Activated T-helper 17 cell treated with anti-CD3 and anti-CD28 coated beads, Interleukin-2, amount 50 U/mL, for 72 hours (primary cell): Measurements from ENCODE around the gene CDHR2. TPM values are rescaled to one million over a fixed set of nuclear protein-coding genes. Genes with fewer than 3 reads are reported as not detected.

Experiments
- ATAC-seq: fragments of 150-1000 bp; cut with Tn5 transposase; replicated peaks from 2 replicates; pipeline ENCODE4 v1.10.0; 2021; ENCODE audit warnings: mild to moderate bottlenecking, moderate library complexity
- H3K27ac Mint-ChIP-seq: one replicate; pipeline ENCODE4 v1.8.0; 2022; ENCODE audit warnings: mixed read lengths
- H3K27me3 Mint-ChIP-seq: one replicate; pipeline ENCODE4 v1.8.0; 2022; ENCODE audit warnings: mixed read lengths
- H3K36me3 Mint-ChIP-seq: one replicate; pipeline ENCODE4 v1.8.0; 2022; ENCODE audit warnings: low read depth, mild to moderate bottlenecking, mixed read lengths
- H3K4me1 Mint-ChIP-seq: one replicate; pipeline ENCODE4 v1.8.0; 2022; ENCODE audit warnings: mixed read lengths
- H3K4me3 Mint-ChIP-seq: one replicate; pipeline ENCODE4 v1.8.0; 2022; ENCODE audit warnings: mild to moderate bottlenecking, mixed read lengths
- H3K9me3 Mint-ChIP-seq: one replicate; pipeline ENCODE4 v1.8.0; 2022; ENCODE audit warnings: mixed read lengths
- total RNA-seq, 2 donors: library from RNA; stranded (reverse); gene quantifications; one replicate each; pipeline ENCODE4 v1.2.3, GENCODE V29; 2022

CDHR2 gene, protein sequence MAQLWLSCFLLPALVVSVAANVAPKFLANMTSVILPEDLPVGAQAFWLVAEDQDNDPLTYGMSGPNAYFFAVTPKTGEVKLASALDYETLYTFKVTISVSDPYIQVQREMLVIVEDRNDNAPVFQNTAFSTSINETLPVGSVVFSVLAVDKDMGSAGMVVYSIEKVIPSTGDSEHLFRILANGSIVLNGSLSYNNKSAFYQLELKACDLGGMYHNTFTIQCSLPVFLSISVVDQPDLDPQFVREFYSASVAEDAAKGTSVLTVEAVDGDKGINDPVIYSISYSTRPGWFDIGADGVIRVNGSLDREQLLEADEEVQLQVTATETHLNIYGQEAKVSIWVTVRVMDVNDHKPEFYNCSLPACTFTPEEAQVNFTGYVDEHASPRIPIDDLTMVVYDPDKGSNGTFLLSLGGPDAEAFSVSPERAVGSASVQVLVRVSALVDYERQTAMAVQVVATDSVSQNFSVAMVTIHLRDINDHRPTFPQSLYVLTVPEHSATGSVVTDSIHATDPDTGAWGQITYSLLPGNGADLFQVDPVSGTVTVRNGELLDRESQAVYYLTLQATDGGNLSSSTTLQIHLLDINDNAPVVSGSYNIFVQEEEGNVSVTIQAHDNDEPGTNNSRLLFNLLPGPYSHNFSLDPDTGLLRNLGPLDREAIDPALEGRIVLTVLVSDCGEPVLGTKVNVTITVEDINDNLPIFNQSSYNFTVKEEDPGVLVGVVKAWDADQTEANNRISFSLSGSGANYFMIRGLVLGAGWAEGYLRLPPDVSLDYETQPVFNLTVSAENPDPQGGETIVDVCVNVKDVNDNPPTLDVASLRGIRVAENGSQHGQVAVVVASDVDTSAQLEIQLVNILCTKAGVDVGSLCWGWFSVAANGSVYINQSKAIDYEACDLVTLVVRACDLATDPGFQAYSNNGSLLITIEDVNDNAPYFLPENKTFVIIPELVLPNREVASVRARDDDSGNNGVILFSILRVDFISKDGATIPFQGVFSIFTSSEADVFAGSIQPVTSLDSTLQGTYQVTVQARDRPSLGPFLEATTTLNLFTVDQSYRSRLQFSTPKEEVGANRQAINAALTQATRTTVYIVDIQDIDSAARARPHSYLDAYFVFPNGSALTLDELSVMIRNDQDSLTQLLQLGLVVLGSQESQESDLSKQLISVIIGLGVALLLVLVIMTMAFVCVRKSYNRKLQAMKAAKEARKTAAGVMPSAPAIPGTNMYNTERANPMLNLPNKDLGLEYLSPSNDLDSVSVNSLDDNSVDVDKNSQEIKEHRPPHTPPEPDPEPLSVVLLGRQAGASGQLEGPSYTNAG (N-terminal part only)
- total RNA-seq: under 1 TPM; 0.50 to 0.69 TPM

DNA sequence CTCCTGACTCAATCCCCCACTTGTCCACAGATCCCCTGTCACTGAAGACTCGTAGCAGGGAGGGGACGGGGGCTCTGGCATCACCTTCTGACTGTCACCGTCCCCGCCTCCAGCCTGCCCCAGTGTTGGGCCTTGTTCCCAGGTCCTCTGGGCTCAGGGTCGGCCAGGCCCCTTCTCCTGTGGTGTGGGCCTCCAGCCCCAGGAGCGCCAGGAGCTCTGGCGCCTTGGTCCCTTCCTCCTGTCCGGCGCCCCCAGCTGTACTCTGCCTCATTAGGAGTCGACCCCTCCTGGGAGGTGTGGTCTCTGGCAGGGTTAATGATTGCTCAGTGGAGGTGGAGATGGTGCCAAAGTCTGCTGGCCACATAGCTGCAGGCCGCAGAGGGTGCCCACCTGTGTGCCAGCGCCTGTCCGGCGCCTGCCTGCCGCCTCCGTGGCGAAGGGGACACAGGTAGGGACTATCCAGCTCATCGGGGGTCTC is at the start of gene CDHR2:
TSS of gene CDHR2 (plus strand) at position 376 of the 478 bp plus-strand sequence. CDS start 16,011 bp downstream, outside the sequence.
- peak within 1 kb of the TSS; percentile 94 for H3K27ac Mint-ChIP-seq
- peak within 1 kb of the TSS; percentile 66 for H3K4me3 Mint-ChIP-seq

DNA sequence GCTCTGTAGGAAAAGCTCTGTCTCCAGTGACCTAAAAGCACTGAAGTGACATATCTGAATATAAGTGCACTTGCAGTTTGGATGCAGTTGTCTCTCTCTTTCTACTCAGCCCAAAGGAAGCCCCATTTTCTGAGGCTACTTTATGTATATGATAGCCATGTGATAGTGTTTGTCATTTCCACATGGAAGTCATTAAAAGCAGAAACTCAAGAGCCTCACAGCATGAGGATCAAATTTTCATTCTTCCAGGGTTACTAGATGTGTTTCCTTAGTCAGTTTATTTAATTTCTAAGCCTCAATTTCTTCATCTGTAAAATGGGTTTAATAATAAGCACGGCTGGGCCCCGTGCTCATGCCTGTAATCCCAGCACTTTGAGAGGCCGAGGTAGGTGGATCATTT is 48.6 kb upstream of the CDHR2 start:
- no peak overlapping the region for H3K27ac Mint-ChIP-seq
- peaks cover 97% of the 10 kb centered on the region for H3K36me3 Mint-ChIP-seq
- no peaks in the 10 kb centered on the region for H3K4me1 Mint-ChIP-seq
- no peaks in the 10 kb centered on the region for H3K27me3 Mint-ChIP-seq
- H3K4me3 Mint-ChIP-seq: no peak overlapping the region
- no peak for ATAC-seq
- H3K9me3 Mint-ChIP-seq: no peaks in the 10 kb centered on the region

More for the DNA sequence above, at the start of gene CDHR2:
- ATAC-seq: no peak
- H3K4me1 Mint-ChIP-seq: peaks cover 6% of the 10 kb centered on the region
- no peaks in the 10 kb centered on the region for H3K36me3 Mint-ChIP-seq
- no peaks in the 10 kb centered on the region for H3K9me3 Mint-ChIP-seq
- H3K27me3 Mint-ChIP-seq: no peaks in the 10 kb centered on the region

DNA sequence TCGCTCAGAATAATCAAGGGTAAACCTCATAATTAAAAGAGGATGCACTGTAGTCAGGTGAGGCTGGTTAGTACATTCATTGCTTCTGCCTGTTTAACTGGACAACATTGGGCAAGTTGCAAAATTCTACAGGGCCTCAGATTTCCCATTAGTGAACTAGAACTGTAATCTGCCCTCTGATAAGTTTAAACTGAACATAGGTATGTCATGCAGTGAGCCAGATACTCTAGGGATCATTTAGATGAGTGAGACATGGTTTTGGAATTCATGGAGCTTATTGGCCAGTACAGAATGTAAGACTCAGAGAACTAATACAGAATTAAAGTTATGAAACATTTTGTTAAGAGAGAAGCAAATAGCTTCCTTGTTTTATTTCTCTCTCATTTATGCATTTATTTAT is 47.8 kb upstream of the CDHR2 start:
- H3K27me3 Mint-ChIP-seq: no peaks in the 10 kb centered on the region
- H3K9me3 Mint-ChIP-seq: no peaks in the 10 kb centered on the region
- H3K36me3 Mint-ChIP-seq: peaks cover 97% of the 10 kb centered on the region
- no peak overlapping the region for H3K27ac Mint-ChIP-seq
- no peak overlapping the region for H3K4me3 Mint-ChIP-seq
- no peak for ATAC-seq
- H3K4me1 Mint-ChIP-seq: no peaks in the 10 kb centered on the region

DNA sequence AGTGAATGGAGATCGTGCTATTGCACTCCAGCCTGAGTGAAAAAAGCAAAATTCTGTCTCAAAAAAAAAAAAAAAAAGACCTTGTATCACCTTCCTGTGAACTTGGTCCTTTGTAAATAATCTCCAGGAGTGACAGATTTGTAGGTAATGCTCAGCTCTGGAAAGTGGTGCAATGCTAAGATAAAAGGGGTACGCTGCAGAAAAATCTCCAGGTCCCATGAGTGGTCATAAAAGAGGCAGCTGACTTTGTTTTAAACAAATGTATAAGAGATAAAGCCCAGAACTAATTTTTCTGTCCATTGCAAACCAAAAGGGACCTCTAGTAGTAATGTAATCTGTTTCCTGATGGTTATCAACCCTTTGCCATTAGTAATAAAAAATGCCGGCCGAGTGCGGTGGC is 45.6 kb upstream of the CDHR2 start:
- no peak overlapping the region for H3K4me3 Mint-ChIP-seq
- H3K27me3 Mint-ChIP-seq: no peaks in the 10 kb centered on the region
- no peaks in the 10 kb centered on the region for H3K4me1 Mint-ChIP-seq
- peaks cover 97% of the 10 kb centered on the region for H3K36me3 Mint-ChIP-seq
- no peak for ATAC-seq
- no peaks in the 10 kb centered on the region for H3K9me3 Mint-ChIP-seq
- H3K27ac Mint-ChIP-seq: no peak overlapping the region

DNA sequence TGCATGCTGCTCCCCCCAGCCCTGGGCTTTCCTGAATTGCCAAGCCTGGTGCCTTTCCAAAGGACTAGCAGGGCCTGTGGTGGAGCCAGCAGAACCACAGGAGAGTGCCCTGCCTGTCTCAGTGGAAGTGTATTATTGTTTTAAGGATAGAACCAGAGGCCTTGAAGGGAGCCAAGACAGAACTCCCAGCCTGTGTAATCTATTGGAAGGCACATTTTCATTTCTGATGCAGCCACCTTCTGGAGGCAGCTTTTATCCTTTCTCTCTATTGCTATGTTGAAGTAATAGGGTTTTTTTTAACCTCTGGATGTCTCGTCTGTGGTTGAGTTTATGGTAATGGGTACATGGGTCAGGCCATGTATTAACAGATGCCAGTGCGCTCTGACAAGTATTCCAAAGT is 41.2 kb upstream of the CDHR2 start:
- no peaks in the 10 kb centered on the region for H3K27me3 Mint-ChIP-seq
- peaks cover 65% of the 10 kb centered on the region for H3K36me3 Mint-ChIP-seq
- no peak overlapping the region for H3K4me3 Mint-ChIP-seq
- no peak for ATAC-seq
- peak overlapping the region; percentile 46 for H3K27ac Mint-ChIP-seq
- H3K9me3 Mint-ChIP-seq: no peaks in the 10 kb centered on the region
- no peaks in the 10 kb centered on the region for H3K4me1 Mint-ChIP-seq

DNA sequence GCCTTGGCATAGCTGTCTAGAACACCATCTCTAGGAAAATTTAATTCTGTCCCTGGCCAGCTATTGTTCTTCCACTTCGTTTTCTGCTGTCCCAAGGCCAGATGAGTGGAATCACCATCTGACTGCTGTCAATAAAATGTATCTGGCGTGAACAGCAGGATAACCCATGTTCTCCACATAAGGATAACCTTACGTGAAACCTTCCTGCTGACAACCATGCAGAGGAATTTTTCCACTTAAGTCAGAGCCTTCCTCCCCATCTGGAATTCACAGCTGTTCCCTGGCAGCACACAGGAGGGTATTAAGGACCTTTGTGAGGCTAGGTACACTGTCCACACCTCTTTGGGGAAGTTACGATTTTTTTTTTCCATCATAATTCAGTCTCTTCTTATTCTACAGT is 40.5 kb upstream of the CDHR2 start:
- no peak overlapping the region for H3K4me3 Mint-ChIP-seq
- no peak overlapping the region for H3K27ac Mint-ChIP-seq
- H3K27me3 Mint-ChIP-seq: no peaks in the 10 kb centered on the region
- H3K9me3 Mint-ChIP-seq: no peaks in the 10 kb centered on the region
- ATAC-seq: no peak
- peaks cover 58% of the 10 kb centered on the region for H3K36me3 Mint-ChIP-seq
- H3K4me1 Mint-ChIP-seq: no peaks in the 10 kb centered on the region

DNA sequence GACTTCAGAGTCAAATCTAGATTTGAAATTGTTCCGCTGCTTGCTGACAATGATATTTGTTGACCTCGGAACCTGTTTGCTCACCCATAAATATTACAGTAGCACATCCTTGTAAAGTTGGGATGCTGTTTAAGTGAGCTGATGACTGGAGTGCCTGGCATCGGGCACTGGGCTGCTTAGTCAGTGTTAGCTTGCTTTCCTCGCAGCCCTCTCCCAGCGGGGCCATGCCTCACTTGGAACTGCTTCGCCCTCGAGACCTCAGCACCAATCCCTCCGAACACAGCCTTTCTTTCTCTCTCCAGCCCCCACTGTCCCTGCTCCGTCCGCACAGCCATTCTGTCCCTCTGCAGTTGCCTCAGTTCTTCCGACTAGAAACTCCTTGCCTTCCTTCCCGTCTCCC is 35.4 kb upstream of the CDHR2 start:
- Mint-ChIP-seq H3K9me3 (no peaks in the 10 kb centered on the region), H3K4me3 (no peak overlapping the region), H3K36me3 (peaks cover 7% of the 10 kb centered on the region), H3K27ac (peak overlapping the region; percentile 45), H3K4me1 (peaks cover 11% of the 10 kb centered on the region), H3K27me3 (no peaks in the 10 kb centered on the region)
- no peak for ATAC-seq

DNA sequence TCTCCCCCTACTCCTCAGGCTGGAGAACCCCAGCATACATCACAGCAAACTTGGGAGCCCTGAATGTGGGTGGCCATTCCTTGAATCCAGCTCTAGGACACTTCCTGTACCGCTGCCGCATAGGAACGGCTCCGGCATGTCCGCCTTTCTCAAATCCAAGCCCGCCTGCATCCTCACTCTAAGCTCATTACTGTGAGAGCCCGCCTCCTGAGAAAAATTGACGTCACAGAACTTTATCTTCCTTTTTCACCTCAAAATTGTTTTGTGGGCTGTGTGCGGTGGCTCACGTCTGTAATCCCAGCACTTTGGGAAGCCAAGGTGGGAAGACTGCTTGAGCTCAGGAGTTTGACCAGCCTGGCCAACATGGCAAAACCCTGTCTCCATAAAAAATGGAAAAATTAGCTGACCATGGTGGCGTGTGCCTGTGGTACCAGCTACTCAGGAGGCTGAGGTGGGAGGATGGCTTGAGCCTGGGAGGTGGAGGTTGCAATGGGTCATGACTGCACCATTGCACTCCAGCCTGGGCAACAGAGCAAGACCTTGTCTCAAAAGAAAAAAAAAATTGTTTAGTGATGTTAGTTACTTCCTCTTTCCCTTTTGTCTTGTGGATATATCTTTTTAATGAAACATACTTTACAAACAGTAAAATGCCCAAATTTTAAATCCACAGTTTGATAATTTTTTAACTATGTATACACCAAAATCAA is 34.7 kb upstream of the CDHR2 start:
- no peaks in the 10 kb centered on the region for H3K9me3 Mint-ChIP-seq
- H3K36me3 Mint-ChIP-seq: peaks cover under 1% of the 10 kb centered on the region
- no peaks in the 10 kb centered on the region for H3K27me3 Mint-ChIP-seq
- no peak overlapping the region for H3K4me3 Mint-ChIP-seq
- ATAC-seq: no peak
- peak overlapping the region; percentile 45 for H3K27ac Mint-ChIP-seq
- peaks cover 11% of the 10 kb centered on the region for H3K4me1 Mint-ChIP-seq

DNA sequence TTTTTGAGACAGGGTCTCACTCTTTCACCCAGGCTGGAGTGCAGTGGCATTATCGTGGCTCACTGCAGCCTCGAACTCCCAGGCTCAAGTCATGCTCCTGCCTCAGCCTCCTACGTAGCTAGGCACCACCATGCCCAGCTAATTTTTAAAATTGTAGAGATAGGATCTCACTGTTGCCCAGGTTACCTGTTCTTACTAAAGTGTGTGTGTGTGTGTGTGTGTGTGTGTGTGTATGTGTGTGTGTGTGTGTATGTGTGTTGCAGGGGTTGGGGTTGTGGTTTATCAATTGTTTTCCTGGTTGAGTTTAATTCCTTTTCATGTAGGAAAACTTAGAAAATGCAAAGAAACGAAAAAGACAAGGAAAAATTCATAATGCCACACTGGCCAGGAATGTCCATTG is 33.7 kb upstream of the CDHR2 start:
- Mint-ChIP-seq H3K4me1 (peaks cover 17% of the 10 kb centered on the region), H3K36me3 (no peaks in the 10 kb centered on the region), H3K27me3 (no peaks in the 10 kb centered on the region), H3K4me3 (no peak overlapping the region), H3K27ac (no peak overlapping the region), H3K9me3 (no peaks in the 10 kb centered on the region)
- ATAC-seq: no peak

DNA sequence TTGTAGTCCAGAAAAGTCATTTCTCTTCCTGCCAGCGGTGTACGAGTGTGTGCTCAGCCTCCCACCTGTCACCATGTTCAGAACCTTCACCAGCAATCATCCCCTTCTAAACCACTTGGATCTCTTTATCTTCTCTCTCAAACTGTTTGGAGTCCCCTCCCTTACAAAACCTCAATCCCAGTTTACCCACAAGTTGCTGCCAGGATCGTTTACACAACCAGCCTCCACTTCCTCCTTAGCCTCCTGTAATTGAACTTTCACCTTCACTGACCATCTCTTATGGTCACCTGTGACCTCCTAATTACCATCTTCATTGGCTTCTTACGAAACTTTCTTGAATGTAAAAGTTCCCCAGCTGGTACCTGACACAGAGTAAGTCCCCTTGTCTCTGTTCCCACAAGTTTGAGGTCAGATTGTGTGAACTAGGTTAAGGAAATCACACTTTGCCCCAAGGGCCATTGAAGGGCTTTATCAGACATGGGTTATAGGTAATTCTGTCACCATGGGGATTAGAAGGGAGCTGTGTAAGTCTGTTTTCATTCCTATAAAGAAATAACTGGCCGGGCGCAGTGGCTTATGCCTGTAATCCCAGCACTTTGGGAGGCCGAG is 32.0 kb upstream of the CDHR2 start:
- no peaks in the 10 kb centered on the region for H3K27me3 Mint-ChIP-seq
- peak overlapping the region; percentile 24 for H3K27ac Mint-ChIP-seq
- H3K9me3 Mint-ChIP-seq: no peaks in the 10 kb centered on the region
- ATAC-seq: no peak
- H3K4me1 Mint-ChIP-seq: peaks cover 17% of the 10 kb centered on the region
- H3K36me3 Mint-ChIP-seq: no peaks in the 10 kb centered on the region
- H3K4me3 Mint-ChIP-seq: no peak overlapping the region

DNA sequence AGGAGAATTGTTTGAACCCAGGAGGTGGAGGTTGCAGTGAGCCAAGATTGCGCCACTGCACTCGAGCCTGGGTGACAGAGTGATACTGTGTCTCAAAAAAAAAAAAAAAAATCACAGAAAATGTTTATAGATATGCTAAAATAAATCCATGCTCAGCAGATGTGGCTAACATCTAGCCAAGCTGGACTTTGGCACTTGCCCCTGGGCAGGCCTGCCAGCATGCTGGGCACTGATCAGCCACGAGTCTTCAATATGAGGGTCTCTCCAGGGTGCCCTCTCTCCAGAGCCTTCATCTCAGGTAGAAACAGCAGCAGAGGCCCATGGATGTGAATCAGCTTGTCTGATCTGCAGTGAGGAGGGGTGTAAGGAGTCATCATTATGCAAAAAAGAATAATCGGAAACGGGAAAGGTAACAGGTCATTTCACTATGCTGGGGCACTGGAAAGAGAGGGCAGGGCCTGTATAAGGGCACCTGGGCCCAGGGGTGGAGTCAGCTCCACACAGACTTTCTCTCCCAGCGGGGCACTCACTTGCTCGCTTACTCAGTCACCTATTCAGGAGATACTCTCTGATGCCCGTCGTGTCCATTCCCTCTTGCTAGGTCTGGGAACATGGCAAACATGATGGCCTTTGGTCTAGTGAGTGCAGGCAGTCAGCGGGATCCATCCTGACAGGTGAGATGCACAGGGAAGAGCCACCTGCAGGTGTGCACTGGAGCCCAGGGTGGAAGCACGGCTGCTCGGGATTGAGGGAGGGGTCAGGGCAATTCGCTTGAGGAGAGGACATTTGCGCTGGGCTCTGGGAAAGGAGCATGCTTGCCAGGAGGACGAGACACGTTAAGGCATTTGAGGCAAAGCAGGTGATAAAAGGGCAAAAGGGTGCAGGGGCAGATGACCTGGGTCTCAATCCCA is 29.1 kb upstream of the CDHR2 start:
- H3K4me1 Mint-ChIP-seq: peaks cover 11% of the 10 kb centered on the region
- no peak overlapping the region for H3K4me3 Mint-ChIP-seq
- no peaks in the 10 kb centered on the region for H3K9me3 Mint-ChIP-seq
- no peaks in the 10 kb centered on the region for H3K36me3 Mint-ChIP-seq
- peak overlapping the region; percentile 35 for H3K27ac Mint-ChIP-seq
- no peak for ATAC-seq
- no peaks in the 10 kb centered on the region for H3K27me3 Mint-ChIP-seq

DNA sequence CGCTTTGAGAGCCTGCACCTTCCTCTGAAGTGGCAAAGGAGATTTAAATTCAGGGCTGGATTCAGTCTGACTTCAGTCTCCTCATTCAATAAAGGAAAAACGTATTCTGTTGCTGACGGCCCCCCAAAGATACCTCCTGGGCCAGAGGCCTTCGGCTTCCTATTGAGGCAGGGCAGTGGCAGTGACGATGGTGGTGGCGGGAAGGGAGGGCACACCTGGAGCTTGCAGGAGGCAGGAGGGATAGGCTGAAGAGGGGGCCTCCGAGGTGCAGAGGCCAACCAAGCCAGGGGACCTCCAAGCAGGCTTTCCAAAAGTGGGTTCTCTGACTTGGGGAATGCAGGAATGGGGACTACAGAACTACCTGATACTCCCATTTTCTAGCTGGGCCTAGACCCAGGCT is 27.9 kb upstream of the CDHR2 start:
- Mint-ChIP-seq H3K9me3 (no peaks in the 10 kb centered on the region), H3K4me1 (peaks cover 11% of the 10 kb centered on the region), H3K27ac (no peak overlapping the region), H3K4me3 (no peak overlapping the region), H3K36me3 (peaks cover 5% of the 10 kb centered on the region), H3K27me3 (no peaks in the 10 kb centered on the region)
- no peak for ATAC-seq
